GM21367 (cell line): ENCODE data around the gene MON1A.

Experiments
- ATAC-seq: cut with Tn5 transposase; IDR thresholded peaks from one replicate; pipeline ENCODE4 v1.9.1; 2021; ENCODE audit not compliant: unreplicated experiment

Gene MON1A

GRCh38 chr3:49889296-49889695 is 40.3 kb downstream of the MON1A start:
- no peak for ATAC-seq

- no peak for ATAC-seq
Measured at GRCh38 chr3:49886922-49887265, 42.7 kb downstream of the MON1A start.

GRCh38 chr3:49883998-49884397 is 45.6 kb downstream of the MON1A start:
- ATAC-seq: no peak

- no peak for ATAC-seq
Measured at GRCh38 chr3:49882166-49882565, 47.4 kb downstream of the MON1A start.

GRCh38 chr3:49880581-49881315 is 48.9 kb downstream of the MON1A start:
- ATAC-seq: no peak

- no peak for ATAC-seq
Measured at GRCh38 chr3:49879721-49880120, 49.9 kb downstream of the MON1A start.

- ATAC-seq: no peak
Measured at GRCh38 chr3:49878686-49879085, 50.9 kb downstream of the MON1A start.

GRCh38 chr3:49877716-49878115 is 51.9 kb downstream of the MON1A start:
- no peak for ATAC-seq

GRCh38 chr3:49876567-49876966 is 53.0 kb downstream of the MON1A start:
- no peak for ATAC-seq

- no peak for ATAC-seq
Measured at GRCh38 chr3:49873623-49874022, 56.0 kb downstream of the MON1A start.

- ATAC-seq: no peak
Measured at GRCh38 chr3:49872801-49873281, 56.8 kb downstream of the MON1A start.

- no peak for ATAC-seq
Measured at GRCh38 chr3:49871531-49872153, 58.0 kb downstream of the MON1A start.

GRCh38 chr3:49869525-49870126 is 60.0 kb downstream of the MON1A start, which contains the start of gene CAMKV:
CAMKV (minus strand) TSS chr3:49869906; CDS start chr3:49862388, 7,518 bp downstream.
- no peak for ATAC-seq

- ATAC-seq: no peak
Measured at GRCh38 chr3:49868862-49869466, 60.6 kb downstream of the MON1A start.

- ATAC-seq: no peak
Measured at GRCh38 chr3:49867871-49868321, 61.7 kb downstream of the MON1A start.

GRCh38 chr3:49867400-49867799 is 62.2 kb downstream of the MON1A start:
- no peak for ATAC-seq

GRCh38 chr3:49865198-49865784 is 64.3 kb downstream of the MON1A start:
- ATAC-seq: no peak

- no peak for ATAC-seq
Measured at GRCh38 chr3:49864505-49864904, 65.1 kb downstream of the MON1A start.

GRCh38 chr3:49859576-49860305 is 69.9 kb downstream of the MON1A start:
- ATAC-seq: no peak
